ENCODE results near the gene CNTNAP2. TPM values are rescaled to one million over a fixed set of nuclear protein-coding genes. Genes with fewer than 3 reads are reported as not detected.

Gene CNTNAP2
- total and polyA plus RNA-seq, 9 of the 15 experiments (the other 6 are each of a cell fraction or from before 2014, with no cell fraction given), result 0.04 to 0.62 (median 0.09) TPM; not detected in 4

DNA sequence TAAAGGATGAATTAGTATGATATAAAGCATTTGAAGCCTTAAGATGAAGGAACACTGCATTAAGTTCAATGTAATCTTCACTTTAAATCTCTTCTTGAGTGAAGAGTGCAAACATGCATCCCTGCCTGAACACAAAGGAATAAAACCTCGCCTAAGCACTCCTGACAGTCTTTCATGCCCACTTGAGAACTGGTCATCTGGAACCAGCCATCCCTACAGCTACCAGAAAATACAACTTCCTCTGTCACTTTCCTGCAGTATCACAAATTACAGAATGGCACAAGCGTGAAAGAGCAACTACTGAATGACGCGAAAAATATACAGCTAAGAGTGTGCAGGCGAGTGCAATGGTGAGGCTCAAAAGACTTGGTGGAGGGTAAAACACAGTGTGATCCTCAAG is 1079.9 kb downstream of the CNTNAP2 start (continued):
- TF ChIP-seq, protein P1, sequence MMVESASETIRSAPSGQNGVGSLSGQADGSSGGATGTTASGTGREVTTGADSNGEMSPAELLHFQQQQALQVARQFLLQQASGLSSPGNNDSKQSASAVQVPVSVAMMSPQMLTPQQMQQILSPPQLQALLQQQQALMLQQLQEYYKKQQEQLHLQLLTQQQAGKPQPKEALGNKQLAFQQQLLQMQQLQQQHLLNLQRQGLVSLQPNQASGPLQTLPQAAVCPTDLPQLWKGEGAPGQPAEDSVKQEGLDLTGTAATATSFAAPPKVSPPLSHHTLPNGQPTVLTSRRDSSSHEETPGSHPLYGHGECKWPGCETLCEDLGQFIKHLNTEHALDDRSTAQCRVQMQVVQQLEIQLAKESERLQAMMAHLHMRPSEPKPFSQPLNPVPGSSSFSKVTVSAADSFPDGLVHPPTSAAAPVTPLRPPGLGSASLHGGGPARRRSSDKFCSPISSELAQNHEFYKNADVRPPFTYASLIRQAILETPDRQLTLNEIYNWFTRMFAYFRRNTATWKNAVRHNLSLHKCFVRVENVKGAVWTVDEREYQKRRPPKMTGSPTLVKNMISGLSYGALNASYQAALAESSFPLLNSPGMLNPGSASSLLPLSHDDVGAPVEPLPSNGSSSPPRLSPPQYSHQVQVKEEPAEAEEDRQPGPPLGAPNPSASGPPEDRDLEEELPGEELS (CRISPR knock-in tag; IDR thresholded peaks at IDR 0.05; ENCODE audit: borderline replicate concordance), result no peak

DNA sequence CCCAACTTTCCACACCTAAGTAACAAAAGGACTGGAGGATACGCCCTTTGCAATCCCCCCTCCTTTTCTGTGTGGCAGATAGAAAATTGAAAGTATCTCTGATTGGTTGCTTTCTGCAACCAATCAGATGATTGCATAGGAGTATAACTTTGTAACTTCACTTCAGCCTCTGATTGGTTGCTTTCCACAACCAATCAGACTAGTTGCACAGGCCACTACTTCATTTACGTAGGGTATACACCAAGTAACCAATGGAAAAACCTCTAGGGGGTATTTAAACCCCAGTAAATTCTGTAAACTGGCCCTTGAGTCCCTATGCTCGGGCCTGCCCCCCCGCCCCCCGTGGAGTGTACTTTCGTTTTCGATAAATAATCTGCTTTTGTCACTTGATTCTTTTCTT is 1080.4 kb downstream of the CNTNAP2 start:
- CTCF ChIA-PET (ENCODE audit: low intra/inter-chr PET ratio), result no interaction called here
- Histone ChIP-seq H3K9me1 (ENCODE audit: control insufficient read depth, insufficient read depth, low read length) (no peaks in the 10 kb centered on the region), H3K79me2 (ENCODE audit: control insufficient read depth, insufficient read depth, low read length) (no peaks in the 10 kb centered on the region), H2AFZ (ENCODE audit: low read depth, low read length) (no peak overlapping the region), H3K4me2 (ENCODE audit: insufficient read depth, low read length) (no peak overlapping the region), H3K27me3 (ENCODE audit: control insufficient read depth in 2 of 2, insufficient read depth in 2 of 2, low read length in 2 of 2) (no peaks in the 10 kb centered on the region), H3K4me1 (replicated peaks in 1 of 2; ENCODE audit: control insufficient read depth in 2 of 2, insufficient read depth in 2 of 2, low read length in 2 of 2) (no peaks in the 10 kb centered on the region), H3K4me3 (no peak overlapping the region), H4K20me1 (replicated peaks; ENCODE audit: control insufficient read depth, insufficient read depth, low read length) (no peaks in the 10 kb centered on the region), H3K36me3 (ENCODE audit: control insufficient read depth, insufficient read depth, low read length) (no peaks in the 10 kb centered on the region), H3K9me3 (replicated peaks; ENCODE audit: control insufficient read depth, insufficient read depth, low read depth, low read length) (no peaks in the 10 kb centered on the region; the same call in 1 of the 2 replicates), H3K9ac (ENCODE audit: insufficient read depth in 1 of 2, low read depth in 2 of 2, low read length in 2 of 2) (no peak overlapping the region), H3K27ac (ENCODE audit: extremely low read depth, low read depth, low read length) (no peak overlapping the region)
- in situ Hi-C loops (cut with MboI), result no loop called here
- intact Hi-C loops (cut with micrococcal nuclease), result no loop called here
- no peak for ATAC-seq
- POLR2A ChIA-PET, result no interaction called here
- 0% methylated on average over 7 of the region's 7 CpGs for WGBS (ENCODE audit: insufficient coverage, low coverage, missing lambda C conversion rate)
- TF ChIP-seq CHD1 (IDR thresholded peaks at IDR 0.05; ENCODE audit: low read length) (no peak), ZNF766 (CRISPR knock-in tag; conservative IDR thresholded peaks at IDR 0.05) (no peak), ZNF282 (CRISPR knock-in tag; IDR thresholded peaks at IDR 0.05) (no peak), RUNX1 (IDR thresholded peaks at IDR 0.05; ENCODE audit: low read depth) (no peak), FOXA1 (IDR thresholded peaks at IDR 0.05; ENCODE audit: borderline replicate concordance) (no peak), SETDB1 (IDR thresholded peaks at IDR 0.05; ENCODE audit: low read length) (no peak), RFX5 (IDR thresholded peaks at IDR 0.05; ENCODE audit: low read depth, low read length) (no peak), SREBF1 (IDR thresholded peaks at IDR 0.05; ENCODE audit: borderline replicate concordance, low read depth, low read length) (no peak), ZNF24 (IDR thresholded peaks at IDR 0.05) (no peak), EP300 (IDR thresholded peaks at IDR 0.05; ENCODE audit: low read length) (no peak)
- TF ChIP-seq, protein P2, sequence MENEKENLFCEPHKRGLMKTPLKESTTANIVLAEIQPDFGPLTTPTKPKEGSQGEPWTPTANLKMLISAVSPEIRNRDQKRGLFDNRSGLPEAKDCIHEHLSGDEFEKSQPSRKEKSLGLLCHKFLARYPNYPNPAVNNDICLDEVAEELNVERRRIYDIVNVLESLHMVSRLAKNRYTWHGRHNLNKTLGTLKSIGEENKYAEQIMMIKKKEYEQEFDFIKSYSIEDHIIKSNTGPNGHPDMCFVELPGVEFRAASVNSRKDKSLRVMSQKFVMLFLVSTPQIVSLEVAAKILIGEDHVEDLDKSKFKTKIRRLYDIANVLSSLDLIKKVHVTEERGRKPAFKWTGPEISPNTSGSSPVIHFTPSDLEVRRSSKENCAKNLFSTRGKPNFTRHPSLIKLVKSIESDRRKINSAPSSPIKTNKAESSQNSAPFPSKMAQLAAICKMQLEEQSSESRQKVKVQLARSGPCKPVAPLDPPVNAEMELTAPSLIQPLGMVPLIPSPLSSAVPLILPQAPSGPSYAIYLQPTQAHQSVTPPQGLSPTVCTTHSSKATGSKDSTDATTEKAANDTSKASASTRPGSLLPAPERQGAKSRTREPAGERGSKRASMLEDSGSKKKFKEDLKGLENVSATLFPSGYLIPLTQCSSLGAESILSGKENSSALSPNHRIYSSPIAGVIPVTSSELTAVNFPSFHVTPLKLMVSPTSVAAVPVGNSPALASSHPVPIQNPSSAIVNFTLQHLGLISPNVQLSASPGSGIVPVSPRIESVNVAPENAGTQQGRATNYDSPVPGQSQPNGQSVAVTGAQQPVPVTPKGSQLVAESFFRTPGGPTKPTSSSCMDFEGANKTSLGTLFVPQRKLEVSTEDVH (IDR thresholded peaks at IDR 0.05; ENCODE audit: low read depth, partially characterized antibody), result no peak
- TF ChIP-seq, protein P3, sequence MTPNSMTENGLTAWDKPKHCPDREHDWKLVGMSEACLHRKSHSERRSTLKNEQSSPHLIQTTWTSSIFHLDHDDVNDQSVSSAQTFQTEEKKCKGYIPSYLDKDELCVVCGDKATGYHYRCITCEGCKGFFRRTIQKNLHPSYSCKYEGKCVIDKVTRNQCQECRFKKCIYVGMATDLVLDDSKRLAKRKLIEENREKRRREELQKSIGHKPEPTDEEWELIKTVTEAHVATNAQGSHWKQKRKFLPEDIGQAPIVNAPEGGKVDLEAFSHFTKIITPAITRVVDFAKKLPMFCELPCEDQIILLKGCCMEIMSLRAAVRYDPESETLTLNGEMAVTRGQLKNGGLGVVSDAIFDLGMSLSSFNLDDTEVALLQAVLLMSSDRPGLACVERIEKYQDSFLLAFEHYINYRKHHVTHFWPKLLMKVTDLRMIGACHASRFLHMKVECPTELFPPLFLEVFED (CRISPR knock-in tag; conservative IDR thresholded peaks at IDR 0.05), result no peak
- no peak for DNase-seq (ENCODE audit: extremely low read depth in 1 of 4, low spot score in 3 of 4)
- no TSS peak for BruUV-seq (replicated peaks)
- no peak for FAIRE-seq
